Activated T-helper 2 cell treated with anti-CD3 and anti-CD28 coated beads, Interferon-gamma antibody, Interleukin-2, Interleukin-4, amounts not matched to agents 10 μg/mL and 5 μg/mL and 100 μg/mL, durations not matched to agents 14 hours and 24 hours and 36 hours (primary cell): ENCODE measurements around the gene PTPRN. TPM values are rescaled to one million over a fixed set of nuclear protein-coding genes. Genes with fewer than 3 reads are reported as not detected.
"Not testable (repeated sequence)": the region's sequence is repeated elsewhere in the genome, so short reads cannot be mapped to it uniquely, and the experiment has no call there.

Source experiments
- DNase-seq: peaks from one replicate; pipeline ENCODE4 v3.0.0; 2021; ENCODE audit warnings: low spot score
- H3K27ac Mint-ChIP-seq: one replicate; pipeline ENCODE4 v1.8.0; 2021; ENCODE audit warnings: mixed read lengths
- H3K27me3 Mint-ChIP-seq: one replicate; pipeline ENCODE4 v1.8.0; 2021; ENCODE audit warnings: low read depth, mixed read lengths
- H3K36me3 Mint-ChIP-seq: one replicate; pipeline ENCODE4 v1.8.0; 2021; ENCODE audit warnings: low read depth, mixed read lengths
- H3K4me1 Mint-ChIP-seq: one replicate; pipeline ENCODE4 v1.8.0; 2021; ENCODE audit warnings: low read depth, mixed read lengths
- H3K4me3 Mint-ChIP-seq: one replicate; pipeline ENCODE4 v1.8.0; 2021; ENCODE audit warnings: low read depth, mild to moderate bottlenecking, moderate library complexity, mixed read lengths
- H3K9me3 Mint-ChIP-seq: one replicate; pipeline ENCODE4 v1.8.0; 2021; ENCODE audit warnings: mixed read lengths
- intact Hi-C: fragments of 100-400 bp; cut with micrococcal nuclease; formaldehyde crosslinking; loops from one replicate; pipeline ENCODE4 v1.15.1; 2023
- total RNA-seq: library from RNA; stranded (reverse); gene quantifications from 2 replicates; pipeline ENCODE4 v1.2.3, GENCODE V29; 2022

The PTPRN gene
- total RNA-seq, 1 donor from 2014 or later: 1.6 TPM

GRCh38 chr2:219268294-219268693, 40.9 kb downstream of the PTPRN start:
- intact Hi-C loops: no loop called here
- Mint-ChIP-seq H3K9me3 (no peaks in the 10 kb centered on the region), H3K27me3 (peaks cover 2% of the 10 kb centered on the region), H3K27ac (no peak overlapping the region), H3K4me1 (peaks cover 2% of the 10 kb centered on the region), H3K4me3 (no peak overlapping the region), H3K36me3 (no peaks in the 10 kb centered on the region)
- no peak for DNase-seq

GRCh38 chr2:219266886-219267285, 42.3 kb downstream of the PTPRN start:
- Mint-ChIP-seq H3K36me3 (no peaks in the 10 kb centered on the region), H3K4me1 (no peaks in the 10 kb centered on the region), H3K27me3 (peaks cover 2% of the 10 kb centered on the region), H3K9me3 (no peaks in the 10 kb centered on the region), H3K4me3 (no peak overlapping the region), H3K27ac (no peak overlapping the region)
- intact Hi-C loops: no loop called here
- no peak for DNase-seq

- Mint-ChIP-seq H3K9me3 (no peaks in the 10 kb centered on the region), H3K36me3 (no peaks in the 10 kb centered on the region), H3K4me3 (no peak overlapping the region), H3K27ac (no peak overlapping the region), H3K27me3 (peaks cover 4% of the 10 kb centered on the region), H3K4me1 (no peaks in the 10 kb centered on the region)
- intact Hi-C loops: no loop called here
- no peak for DNase-seq
Observed at GRCh38 chr2:219266232-219266631, 43.0 kb downstream of the PTPRN start.

DNA sequence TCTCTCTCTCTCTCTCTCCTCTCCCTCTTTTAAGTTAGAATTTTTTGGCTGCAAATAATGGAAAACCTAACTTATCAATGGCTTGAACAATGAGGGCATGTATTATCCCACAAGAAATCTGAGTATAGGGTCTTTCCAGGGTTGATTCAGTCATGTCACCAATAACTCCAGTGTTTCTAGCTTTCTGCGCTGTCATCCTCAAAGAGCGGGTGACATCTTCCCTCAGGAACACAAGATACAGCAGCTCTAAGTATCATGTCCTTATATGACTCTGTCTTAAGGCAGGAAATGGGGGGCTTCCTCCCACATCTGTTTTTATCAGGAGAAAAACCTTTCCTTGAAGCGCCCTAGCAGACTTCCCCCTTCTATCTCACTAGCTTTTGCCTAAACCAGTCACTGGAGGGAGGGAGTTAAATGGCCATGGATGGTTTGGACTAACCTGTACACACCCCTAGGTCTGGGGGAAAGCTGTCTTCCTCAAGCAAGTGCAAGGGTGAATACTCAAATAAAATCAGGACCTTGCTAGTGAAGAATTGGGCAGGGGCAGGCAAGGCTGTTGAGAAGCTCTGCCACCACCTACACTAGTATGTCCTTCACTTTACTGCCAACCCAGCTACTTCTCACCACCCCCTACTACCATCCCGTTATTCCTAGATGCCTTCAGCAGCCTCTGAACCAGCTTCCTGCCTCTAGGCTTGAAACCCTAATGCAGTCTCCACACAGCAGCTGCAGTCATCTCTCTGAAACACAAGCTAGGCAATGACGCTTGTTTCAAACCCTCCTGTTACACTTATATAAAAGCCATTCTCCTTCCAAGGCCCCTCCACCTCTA, 48.0 kb downstream of the PTPRN start:
- H3K9me3 Mint-ChIP-seq: no peaks in the 10 kb centered on the region
- H3K4me3 Mint-ChIP-seq: no peak overlapping the region
- no peak overlapping the region for H3K27ac Mint-ChIP-seq
- no peaks in the 10 kb centered on the region for H3K36me3 Mint-ChIP-seq
- no peak for DNase-seq
- no peaks in the 10 kb centered on the region for H3K4me1 Mint-ChIP-seq
- H3K27me3 Mint-ChIP-seq: peaks cover 13% of the 10 kb centered on the region
- intact Hi-C loops: no loop called here

GRCh38 chr2:219258942-219259341, 50.3 kb downstream of the PTPRN start:
- not testable (repeated sequence) for H3K36me3 Mint-ChIP-seq, H3K9me3 Mint-ChIP-seq, H3K4me3 Mint-ChIP-seq, H3K27ac Mint-ChIP-seq, DNase-seq
- intact Hi-C loops: loop anchor here (10.0 kb wide), 1 partner anchor 854 kb away; no protein-coding TSS in a partner anchor
- H3K4me1 Mint-ChIP-seq: peaks cover 10% of the 10 kb centered on the region
- peaks cover 13% of the 10 kb centered on the region for H3K27me3 Mint-ChIP-seq

DNA sequence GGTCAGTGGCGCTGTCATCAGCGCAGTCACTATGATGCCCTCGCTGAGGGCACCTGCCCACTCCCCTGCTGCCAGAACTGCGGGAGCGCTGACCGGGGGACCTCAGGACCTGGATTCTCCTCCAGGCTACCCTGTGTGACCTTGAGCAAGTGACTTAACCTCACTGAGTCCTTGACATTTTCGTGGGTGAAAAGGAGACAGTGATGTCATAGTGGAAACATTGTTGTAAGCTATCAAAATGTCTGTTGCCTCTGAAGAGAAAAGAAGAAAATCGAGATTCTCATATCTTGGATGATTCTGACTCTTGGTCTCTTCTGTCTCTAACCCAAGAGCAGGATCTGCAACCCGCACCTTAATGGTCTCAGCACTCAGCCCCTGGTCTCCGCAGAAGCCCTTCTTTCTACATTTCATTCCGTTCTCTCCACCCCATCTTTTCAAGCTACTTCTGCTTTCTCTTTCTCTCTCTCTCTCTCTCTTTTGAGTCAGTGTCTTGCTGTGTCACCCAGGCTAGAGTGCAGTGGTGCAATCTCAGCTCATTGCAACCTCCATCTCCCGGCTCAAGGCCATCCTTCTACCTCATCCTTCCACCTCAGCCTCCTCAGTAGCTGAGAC, 54.5 kb downstream of the PTPRN start:
- no peaks in the 10 kb centered on the region for H3K9me3 Mint-ChIP-seq
- peak overlapping the region; percentile 92 for H3K27ac Mint-ChIP-seq
- peak overlapping the region; percentile 77 for H3K4me3 Mint-ChIP-seq
- intact Hi-C loops: loop anchor here (1.0 to 10.0 kb wide), 2 partner anchors 25 to 850 kb away; partner anchors contain the start of gene DNAJB2
- DNase-seq: peak; percentile 40
- H3K36me3 Mint-ChIP-seq: peaks cover 36% of the 10 kb centered on the region
- H3K4me1 Mint-ChIP-seq: peaks cover 39% of the 10 kb centered on the region
- peaks cover 3% of the 10 kb centered on the region for H3K27me3 Mint-ChIP-seq

GRCh38 chr2:219253753-219254589, 55.2 kb downstream of the PTPRN start, which contains the start of gene TUBA4A:
TSS of gene TUBA4A (minus strand) at chr2:219253918. CDS start at chr2:219253858, 60 bp downstream.
- peak; percentile 84 for DNase-seq
- Mint-ChIP-seq H3K27ac (peak within 1 kb of the TSS; percentile 92), H3K4me1 (peaks cover 46% of the 10 kb centered on the region), H3K36me3 (peaks cover 43% of the 10 kb centered on the region), H3K4me3 (peak within 1 kb of the TSS; percentile 77), H3K9me3 (no peaks in the 10 kb centered on the region), H3K27me3 (no peaks in the 10 kb centered on the region)
- intact Hi-C loops: loop anchor here (1.0 to 10.0 kb wide), 9 partner anchors 9 to 849 kb away; partner anchors contain the start of genes ANKZF1, ATG9A, CNPPD1 and DNAJB2

- intact Hi-C loops: loop anchor here (1.0 to 10.0 kb wide), 8 partner anchors 8 to 848 kb away; partner anchors contain the start of genes ANKZF1, ATG9A, CNPPD1 and GLB1L
- Mint-ChIP-seq H3K27ac (peak within 1 kb of the TSS; percentile 92), H3K36me3 (peaks cover 51% of the 10 kb centered on the region)
Observed at GRCh38 chr2:219252900-219253752, 56.1 kb downstream of the PTPRN start, which contains the start of gene TUBA4B. TSS of gene TUBA4B (plus strand) at chr2:219253243. CDS start at chr2:219253408, 165 bp downstream.

DNA sequence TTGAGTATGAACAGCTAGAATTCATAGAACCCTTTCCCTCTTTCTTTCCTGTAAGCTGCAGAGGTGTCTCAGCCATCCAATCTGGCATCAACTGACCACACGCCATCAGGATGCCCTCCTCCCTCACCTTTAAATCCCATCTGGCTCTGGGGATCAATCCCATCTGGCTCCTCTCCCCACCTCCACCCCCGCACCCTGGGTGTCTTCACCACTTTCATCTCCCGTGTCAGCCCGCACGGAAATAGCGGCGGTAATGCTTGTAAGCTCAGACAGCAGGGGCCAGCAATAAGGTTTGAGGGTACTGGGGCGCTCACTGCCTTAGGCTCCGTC, 56.7 kb downstream of the PTPRN start:
- no peaks in the 10 kb centered on the region for H3K9me3 Mint-ChIP-seq
- peak overlapping the region; percentile 85 for H3K27ac Mint-ChIP-seq
- no peak for DNase-seq
- peaks cover 57% of the 10 kb centered on the region for H3K36me3 Mint-ChIP-seq
- peak overlapping the region; percentile 77 for H3K4me3 Mint-ChIP-seq
- intact Hi-C loops: loop anchor here (2.0 to 10.0 kb wide), 3 partner anchors 42 to 848 kb away; no protein-coding TSS in a partner anchor
- no peaks in the 10 kb centered on the region for H3K27me3 Mint-ChIP-seq
- H3K4me1 Mint-ChIP-seq: peaks cover 60% of the 10 kb centered on the region

More at GRCh38 chr2:219252900-219253752, 56.1 kb downstream of the PTPRN start, which contains the start of gene TUBA4B:
- H3K27me3 Mint-ChIP-seq: no peaks in the 10 kb centered on the region
- DNase-seq: peak; percentile 54
- H3K4me3 Mint-ChIP-seq: peak within 1 kb of the TSS; percentile 77
- H3K9me3 Mint-ChIP-seq: no peaks in the 10 kb centered on the region
- H3K4me1 Mint-ChIP-seq: peaks cover 54% of the 10 kb centered on the region

GRCh38 chr2:219252084-219252483, 57.1 kb downstream of the PTPRN start:
- peak overlapping the region; percentile 85 for H3K27ac Mint-ChIP-seq
- DNase-seq: no peak
- peaks cover 65% of the 10 kb centered on the region for H3K4me1 Mint-ChIP-seq
- H3K4me3 Mint-ChIP-seq: peak overlapping the region; percentile 77
- intact Hi-C loops: loop anchor here (2.0 to 10.0 kb wide), 3 partner anchors 43 to 847 kb away; no protein-coding TSS in a partner anchor
- no peaks in the 10 kb centered on the region for H3K27me3 Mint-ChIP-seq
- peaks cover 62% of the 10 kb centered on the region for H3K36me3 Mint-ChIP-seq
- no peaks in the 10 kb centered on the region for H3K9me3 Mint-ChIP-seq

- no peaks in the 10 kb centered on the region for H3K9me3 Mint-ChIP-seq
- peak overlapping the region; percentile 85 for H3K27ac Mint-ChIP-seq
- DNase-seq: no peak
- H3K4me1 Mint-ChIP-seq: peaks cover 69% of the 10 kb centered on the region
- intact Hi-C loops: loop anchor here (2.0 to 10.0 kb wide), 3 partner anchors 43 to 847 kb away; no protein-coding TSS in a partner anchor
- peak overlapping the region; percentile 77 for H3K4me3 Mint-ChIP-seq
- H3K27me3 Mint-ChIP-seq: no peaks in the 10 kb centered on the region
- peaks cover 66% of the 10 kb centered on the region for H3K36me3 Mint-ChIP-seq
Observed at GRCh38 chr2:219251656-219252055, 57.5 kb downstream of the PTPRN start.
